Parathyroid adenoma (tissue), 2 donors: ENCODE measurements around the gene GAS7.

Source experiments
- H2AFZ ChIP-seq: fragments of 300-600 bp; sonication (generic); one replicate; pipeline ENCODE4 v1.7.0; 2017; ENCODE audit warnings: antibody characterized with exemption, mild to moderate bottlenecking
- H3K27ac ChIP-seq: fragments of 300-600 bp; sonication (generic); one replicate; pipeline ENCODE4 v1.7.0; 2017
- H3K27me3 ChIP-seq: fragments of 300-600 bp; sonication (generic); one replicate; pipeline ENCODE4 v1.7.0; 2017; ENCODE audit warnings: low read length; ENCODE audit not compliant: control insufficient read depth, insufficient read depth
- H3K36me3 ChIP-seq: fragments of 300-600 bp; sonication (generic); one replicate; pipeline ENCODE4 v1.7.0; 2017; ENCODE audit warnings: low read length; ENCODE audit not compliant: control insufficient read depth, insufficient read depth
- H3K4me1 ChIP-seq: fragments of 300-600 bp; sonication (generic); one replicate; pipeline ENCODE4 v1.7.0; 2017; ENCODE audit warnings: control low read depth
- H3K4me2 ChIP-seq: fragments of 300-600 bp; sonication (generic); one replicate; pipeline ENCODE4 v1.7.0; 2017; ENCODE audit warnings: low read length
- H3K4me3 ChIP-seq: fragments of 300-600 bp; sonication (generic); one replicate; pipeline ENCODE4 v1.7.0; 2017; ENCODE audit warnings: low read depth, low read length
- H3K79me2 ChIP-seq: fragments of 300-600 bp; sonication (generic); one replicate; pipeline ENCODE4 v1.7.0; 2017; ENCODE audit warnings: control low read depth
- H3K9ac ChIP-seq: fragments of 300-600 bp; sonication (generic); one replicate; pipeline ENCODE4 v1.7.0; 2017; ENCODE audit warnings: mild to moderate bottlenecking
- H3K9me3 ChIP-seq: fragments of 300-600 bp; sonication (generic); one replicate; pipeline ENCODE4 v1.7.0; 2017; ENCODE audit warnings: low read length; ENCODE audit not compliant: control insufficient read depth
- CTCF ChIP-seq: fragments of 300-600 bp; sonication (generic); IDR thresholded peaks from one replicate; pipeline ENCODE4 v1.7.0; 2017; ENCODE audit warnings: antibody characterized with exemption, mild to moderate bottlenecking
- donor health status: primary hyperparathyroidism.

Gene GAS7

GRCh38 chr17:9973669-9974447 is 224.5 kb downstream of the GAS7 start:
- Histone ChIP-seq H3K36me3 (no peaks in the 10 kb centered on the region), H3K4me2 (no peak overlapping the region), H3K9ac (no peak overlapping the region), H2AFZ (no peak overlapping the region), H3K79me2 (no peaks in the 10 kb centered on the region), H3K27me3 (no peaks in the 10 kb centered on the region), H3K9me3 (no peaks in the 10 kb centered on the region), H3K4me1 (no peaks in the 10 kb centered on the region), H3K4me3 (no peak overlapping the region), H3K27ac (no peak overlapping the region)
- no peak for TF ChIP-seq CTCF

GRCh38 chr17:9971991-9972390 is 226.4 kb downstream of the GAS7 start:
- Histone ChIP-seq H3K4me2 (no peak overlapping the region), H3K9ac (no peak overlapping the region), H3K4me3 (no peak overlapping the region), H3K27ac (no peak overlapping the region), H3K4me1 (no peaks in the 10 kb centered on the region), H3K27me3 (no peaks in the 10 kb centered on the region), H3K79me2 (no peaks in the 10 kb centered on the region), H3K36me3 (no peaks in the 10 kb centered on the region), H2AFZ (no peak overlapping the region), H3K9me3 (no peaks in the 10 kb centered on the region)
- TF ChIP-seq CTCF = no peak

- H3K9me3 ChIP-seq = no peaks in the 10 kb centered on the region
- no peak overlapping the region for H3K4me2 ChIP-seq
- H3K4me3 ChIP-seq = no peak overlapping the region
- H3K4me1 ChIP-seq = no peaks in the 10 kb centered on the region
- no peaks in the 10 kb centered on the region for H3K79me2 ChIP-seq
- H2AFZ ChIP-seq = no peak overlapping the region
- no peak overlapping the region for H3K9ac ChIP-seq
- H3K27me3 ChIP-seq = no peaks in the 10 kb centered on the region
- no peak overlapping the region for H3K27ac ChIP-seq
- no peaks in the 10 kb centered on the region for H3K36me3 ChIP-seq
- TF ChIP-seq CTCF = no peak
Observed at GRCh38 chr17:9969301-9969935, 229.0 kb downstream of the GAS7 start.

- H3K9ac ChIP-seq = no peak overlapping the region
- no peak overlapping the region for H3K4me2 ChIP-seq
- no peaks in the 10 kb centered on the region for H3K27me3 ChIP-seq
- H3K27ac ChIP-seq = no peak overlapping the region
- no peaks in the 10 kb centered on the region for H3K4me1 ChIP-seq
- H3K9me3 ChIP-seq = no peaks in the 10 kb centered on the region
- no peaks in the 10 kb centered on the region for H3K79me2 ChIP-seq
- H2AFZ ChIP-seq = no peak overlapping the region
- TF ChIP-seq CTCF = no peak
- H3K36me3 ChIP-seq = no peaks in the 10 kb centered on the region
- H3K4me3 ChIP-seq = no peak overlapping the region
Observed at GRCh38 chr17:9968881-9969280, 229.5 kb downstream of the GAS7 start.
